ENCODE data around the gene PTPRJ. TPM values are rescaled to one million over a fixed set of nuclear protein-coding genes. Genes with fewer than 3 reads are reported as not detected.

PTPRJ gene
- polyA plus RNA-seq, 3 donors from 2014 or later, result 10.0 to 19.0 (median 18.0) TPM

GRCh38 chr11:48064306-48064705 is 83.9 kb downstream of the PTPRJ start:
- H3K4me1 Mint-ChIP-seq, result peaks cover 52 to 71% of the 10 kb centered on the region in 2 donors
- H3K27ac Mint-ChIP-seq, result peak overlapping the region in 4 of 6 donors; percentile 42 to 83 (median 60)
- H3K27me3 Mint-ChIP-seq (ENCODE audit: low read depth in 3 of 3), result no peaks in the 10 kb centered on the region
- peaks cover 0 to 4% (median 4%) of the 10 kb centered on the region in 3 donors for H3K36me3 Mint-ChIP-seq
- DNase-seq, result no peak
- H3K4me3 Mint-ChIP-seq, result no peak overlapping the region
- no peaks in the 10 kb centered on the region for H3K9me3 Mint-ChIP-seq

- Mint-ChIP-seq H3K4me1 (peaks cover 29 to 48% of the 10 kb centered on the region in 2 donors), H3K4me3 (no peak overlapping the region), H3K36me3 (peaks cover 0 to 8% (median 4%) of the 10 kb centered on the region in 3 donors), H3K27ac (peak overlapping the region in 4 of 6 donors; percentile 12 to 50 (median 32)), H3K9me3 (no peaks in the 10 kb centered on the region), H3K27me3 (ENCODE audit: low read depth in 3 of 3) (no peaks in the 10 kb centered on the region)
- no peak for DNase-seq
Measured at GRCh38 chr11:48066881-48067800, 86.8 kb downstream of the PTPRJ start.

GRCh38 chr11:48073031-48073861 is 92.9 kb downstream of the PTPRJ start:
- H3K27ac Mint-ChIP-seq, result peak overlapping the region in 3 of 6 donors; percentile 11 to 52 (median 14)
- H3K9me3 Mint-ChIP-seq, result no peaks in the 10 kb centered on the region
- DNase-seq, result no peak
- H3K36me3 Mint-ChIP-seq, result peaks cover 0 to 16% (median 6%) of the 10 kb centered on the region in 3 donors
- peaks cover 34 to 51% of the 10 kb centered on the region in 2 donors for H3K4me1 Mint-ChIP-seq
- H3K4me3 Mint-ChIP-seq, result no peak overlapping the region
- H3K27me3 Mint-ChIP-seq (ENCODE audit: low read depth in 3 of 3), result peaks cover 0 to 4% (median 3%) of the 10 kb centered on the region in 3 donors

- Mint-ChIP-seq H3K9me3 (no peaks in the 10 kb centered on the region), H3K27me3 (ENCODE audit: low read depth in 3 of 3) (peaks cover 2 to 6% (median 4%) of the 10 kb centered on the region in 3 donors), H3K27ac (peak overlapping the region in 5 of 6 donors; percentile 10 to 83 (median 64)), H3K4me3 (no peak overlapping the region), H3K4me1 (peaks cover 42 to 59% of the 10 kb centered on the region in 2 donors), H3K36me3 (peaks cover 0 to 15% (median 9%) of the 10 kb centered on the region in 3 donors)
- DNase-seq, result no peak
Measured at GRCh38 chr11:48074425-48075181, 94.2 kb downstream of the PTPRJ start.

- peaks cover 2 to 8% (median 4%) of the 10 kb centered on the region in 3 donors for H3K27me3 Mint-ChIP-seq (ENCODE audit: low read depth in 3 of 3)
- H3K27ac Mint-ChIP-seq, result peak overlapping the region in 4 of 6 donors; percentile 0 to 77 (median 7)
- H3K9me3 Mint-ChIP-seq, result no peaks in the 10 kb centered on the region
- peaks cover 49 to 69% of the 10 kb centered on the region in 2 donors for H3K4me1 Mint-ChIP-seq
- no peak overlapping the region for H3K4me3 Mint-ChIP-seq
- peaks cover 0 to 12% (median 9%) of the 10 kb centered on the region in 3 donors for H3K36me3 Mint-ChIP-seq
- no peak for DNase-seq
Measured at GRCh38 chr11:48075637-48076036, 95.3 kb downstream of the PTPRJ start.

GRCh38 chr11:48077251-48077650 is 96.9 kb downstream of the PTPRJ start:
- Mint-ChIP-seq H3K36me3 (peaks cover 0 to 10% (median 9%) of the 10 kb centered on the region in 3 donors), H3K27ac (peak overlapping the region in 3 of 6 donors; percentile 1 to 34 (median 21)), H3K27me3 (ENCODE audit: low read depth in 3 of 3) (peaks cover 2 to 8% (median 4%) of the 10 kb centered on the region in 3 donors), H3K4me3 (no peak overlapping the region), H3K4me1 (peaks cover 63 to 82% of the 10 kb centered on the region in 2 donors), H3K9me3 (no peaks in the 10 kb centered on the region)
- no peak for DNase-seq

- H3K4me1 Mint-ChIP-seq, result peaks cover 67 to 85% of the 10 kb centered on the region in 2 donors
- no peaks in the 10 kb centered on the region for H3K9me3 Mint-ChIP-seq
- peak overlapping the region in 2 of 6 donors; percentile 52 to 56 for H3K27ac Mint-ChIP-seq
- H3K36me3 Mint-ChIP-seq, result peaks cover 6 to 9% (median 7%) of the 10 kb centered on the region in 3 donors
- H3K4me3 Mint-ChIP-seq, result no peak overlapping the region
- DNase-seq, result no peak
- peaks cover 2 to 14% (median 4%) of the 10 kb centered on the region in 3 donors for H3K27me3 Mint-ChIP-seq (ENCODE audit: low read depth in 3 of 3)
Measured at GRCh38 chr11:48078689-48079088, 98.3 kb downstream of the PTPRJ start.

GRCh38 chr11:48079596-48079995 is 99.2 kb downstream of the PTPRJ start:
- no peak for DNase-seq
- H3K4me3 Mint-ChIP-seq, result peak overlapping the region in 2 of 5 donors; percentile 24 to 26
- H3K27ac Mint-ChIP-seq, result peak overlapping the region; percentile 5 to 79 (median 49)
- peaks cover 2 to 14% (median 4%) of the 10 kb centered on the region in 3 donors for H3K27me3 Mint-ChIP-seq (ENCODE audit: low read depth in 3 of 3)
- H3K36me3 Mint-ChIP-seq, result peaks cover 9 to 10% (median 9%) of the 10 kb centered on the region in 3 donors
- H3K4me1 Mint-ChIP-seq, result peaks cover 69 to 90% of the 10 kb centered on the region in 2 donors
- no peaks in the 10 kb centered on the region for H3K9me3 Mint-ChIP-seq

- Mint-ChIP-seq H3K4me3 (peak overlapping the region in 3 of 5 donors; percentile 12 to 30 (median 18)), H3K9me3 (no peaks in the 10 kb centered on the region), H3K4me1 (peaks cover 64 to 90% of the 10 kb centered on the region in 2 donors), H3K27me3 (ENCODE audit: low read depth in 3 of 3) (peaks cover 2 to 14% (median 4%) of the 10 kb centered on the region in 3 donors), H3K27ac (peak overlapping the region in 5 of 6 donors; percentile 29 to 83 (median 62)), H3K36me3 (peaks cover 9 to 10% (median 9%) of the 10 kb centered on the region in 3 donors)
- DNase-seq, result no peak
Measured at GRCh38 chr11:48080301-48080861, 100.0 kb downstream of the PTPRJ start.

- DNase-seq, result peak in 2 of 3 donors; percentile 27 to 39
- Mint-ChIP-seq H3K4me3 (peak overlapping the region in 4 of 5 donors; percentile 2 to 62 (median 28)), H3K9me3 (no peaks in the 10 kb centered on the region), H3K27me3 (ENCODE audit: low read depth in 3 of 3) (peaks cover 2 to 14% (median 4%) of the 10 kb centered on the region in 3 donors), H3K27ac (peak overlapping the region; percentile 50 to 86 (median 75)), H3K36me3 (peaks cover 9 to 10% (median 9%) of the 10 kb centered on the region in 3 donors), H3K4me1 (peaks cover 59 to 80% of the 10 kb centered on the region in 2 donors)
Measured at GRCh38 chr11:48081151-48082010, 101.0 kb downstream of the PTPRJ start.

GRCh38 chr11:48082771-48083170 is 102.4 kb downstream of the PTPRJ start:
- peak overlapping the region in 2 of 5 donors; percentile 0 to 64 for H3K4me3 Mint-ChIP-seq
- peaks cover 4 to 10% (median 10%) of the 10 kb centered on the region in 3 donors for H3K36me3 Mint-ChIP-seq
- peak overlapping the region; percentile 15 to 78 (median 67) for H3K27ac Mint-ChIP-seq
- peaks cover 60 to 88% of the 10 kb centered on the region in 2 donors for H3K4me1 Mint-ChIP-seq
- no peaks in the 10 kb centered on the region for H3K9me3 Mint-ChIP-seq
- DNase-seq, result no peak
- peaks cover 0 to 14% (median 2%) of the 10 kb centered on the region in 3 donors for H3K27me3 Mint-ChIP-seq (ENCODE audit: low read depth in 3 of 3)

Data from immature natural killer cell (primary cell).